ENCODE results near the gene HOXB5.

The HOXB5 gene

DNA sequence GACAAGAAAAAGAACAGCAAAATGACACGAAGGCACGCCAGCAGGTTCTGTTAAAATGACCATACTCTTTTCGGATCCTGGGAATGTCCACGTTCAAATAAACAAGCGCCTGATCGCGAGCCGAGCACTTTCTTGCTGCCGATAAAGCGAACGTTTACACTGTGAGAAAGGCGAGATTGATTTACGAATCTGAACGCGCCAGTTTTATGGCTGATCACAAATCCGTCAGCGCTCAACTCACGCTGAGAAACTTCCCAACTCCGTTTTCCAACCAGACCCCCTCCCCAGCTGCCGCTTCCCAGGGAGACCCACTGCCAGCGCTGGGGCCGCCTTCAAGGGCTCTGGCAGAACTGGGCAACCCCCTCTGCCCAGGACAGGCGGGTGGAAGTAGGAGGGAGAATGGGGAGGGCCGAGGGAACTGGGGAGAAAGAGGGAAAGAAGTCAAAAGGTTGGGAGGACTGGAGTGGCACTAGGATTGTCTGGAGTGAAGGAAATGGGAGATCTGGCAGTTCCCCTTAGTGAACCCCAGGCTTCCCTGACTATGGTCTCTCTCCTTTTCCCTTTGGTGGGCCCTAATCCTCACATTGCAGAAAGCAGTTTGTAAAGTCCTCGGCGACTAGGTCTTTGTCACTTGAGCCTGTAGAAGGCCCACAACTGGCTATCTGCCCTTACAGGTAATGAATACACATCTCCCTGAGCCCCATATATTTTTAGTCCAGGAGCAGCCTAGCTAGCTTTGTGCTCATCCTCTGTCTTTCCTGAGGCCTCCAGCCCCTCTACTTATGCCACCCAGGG is 22.4 kb downstream of the HOXB5 start (continued):
- TF ChIP-seq, protein P1, sequence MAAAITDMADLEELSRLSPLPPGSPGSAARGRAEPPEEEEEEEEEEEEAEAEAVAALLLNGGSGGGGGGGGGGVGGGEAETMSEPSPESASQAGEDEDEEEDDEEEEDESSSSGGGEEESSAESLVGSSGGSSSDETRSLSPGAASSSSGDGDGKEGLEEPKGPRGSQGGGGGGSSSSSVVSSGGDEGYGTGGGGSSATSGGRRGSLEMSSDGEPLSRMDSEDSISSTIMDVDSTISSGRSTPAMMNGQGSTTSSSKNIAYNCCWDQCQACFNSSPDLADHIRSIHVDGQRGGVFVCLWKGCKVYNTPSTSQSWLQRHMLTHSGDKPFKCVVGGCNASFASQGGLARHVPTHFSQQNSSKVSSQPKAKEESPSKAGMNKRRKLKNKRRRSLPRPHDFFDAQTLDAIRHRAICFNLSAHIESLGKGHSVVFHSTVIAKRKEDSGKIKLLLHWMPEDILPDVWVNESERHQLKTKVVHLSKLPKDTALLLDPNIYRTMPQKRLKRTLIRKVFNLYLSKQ (tag by site-specific recombination; IDR thresholded peaks at IDR 0.05; ENCODE audit: borderline replicate concordance) = no peak
- TF ChIP-seq ZBTB26 (tag by site-specific recombination; optimal IDR thresholded peaks at IDR 0.05) = no peak
- no peak for TF ChIP-seq ZNF175 (tag by site-specific recombination; IDR thresholded peaks at IDR 0.05)
- TF ChIP-seq, protein P2, sequence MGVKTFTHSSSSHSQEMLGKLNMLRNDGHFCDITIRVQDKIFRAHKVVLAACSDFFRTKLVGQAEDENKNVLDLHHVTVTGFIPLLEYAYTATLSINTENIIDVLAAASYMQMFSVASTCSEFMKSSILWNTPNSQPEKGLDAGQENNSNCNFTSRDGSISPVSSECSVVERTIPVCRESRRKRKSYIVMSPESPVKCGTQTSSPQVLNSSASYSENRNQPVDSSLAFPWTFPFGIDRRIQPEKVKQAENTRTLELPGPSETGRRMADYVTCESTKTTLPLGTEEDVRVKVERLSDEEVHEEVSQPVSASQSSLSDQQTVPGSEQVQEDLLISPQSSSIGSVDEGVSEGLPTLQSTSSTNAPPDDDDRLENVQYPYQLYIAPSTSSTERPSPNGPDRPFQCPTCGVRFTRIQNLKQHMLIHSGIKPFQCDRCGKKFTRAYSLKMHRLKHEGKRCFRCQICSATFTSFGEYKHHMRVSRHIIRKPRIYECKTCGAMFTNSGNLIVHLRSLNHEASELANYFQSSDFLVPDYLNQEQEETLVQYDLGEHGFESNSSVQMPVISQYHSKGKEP (tag by site-specific recombination; IDR thresholded peaks at IDR 0.05) = peak; percentile 38; the same call in 1 of the 2 replicates
- TF ChIP-seq ZNF280D (tag by site-specific recombination; IDR thresholded peaks at IDR 0.05) = no peak
- TF ChIP-seq ZNF140 (tag by site-specific recombination; IDR thresholded peaks at IDR 0.05) = no peak
- TF ChIP-seq ZNF670 (tag by site-specific recombination; IDR thresholded peaks at IDR 0.05; ENCODE audit: low read depth) = no peak
- TF ChIP-seq RBAK (tag by site-specific recombination; IDR thresholded peaks at IDR 0.05) = no peak
- peak; percentile 64 for TF ChIP-seq ZNF366 (tag by site-specific recombination; conservative IDR thresholded peaks at IDR 0.05)
- 0 out of 2 replicates have a peak, but pooled peaks have one; percentile 28 for TF ChIP-seq TRIM28 (IDR thresholded peaks at IDR 0.05; ENCODE audit: borderline replicate concordance, low read length)
- TF ChIP-seq KLF16 (tag by site-specific recombination; IDR thresholded peaks at IDR 0.05) = no peak
- TF ChIP-seq ZNF174 (tag by site-specific recombination; IDR thresholded peaks at IDR 0.05) = no peak
- peak; percentile 81 for TF ChIP-seq SP7 (tag by site-specific recombination; IDR thresholded peaks at IDR 0.05)
- no peak for TF ChIP-seq ZNF701 (tag by site-specific recombination; IDR thresholded peaks at IDR 0.05)
- TF ChIP-seq ZNF654 (tag by site-specific recombination; IDR thresholded peaks at IDR 0.05; ENCODE audit: low read depth) = no peak
- peak; percentile 25 for TF ChIP-seq SP2 (tag by site-specific recombination; IDR thresholded peaks at IDR 0.05)
- peak; percentile 93 for TF ChIP-seq BCL11B (tag by site-specific recombination; IDR thresholded peaks at IDR 0.05; ENCODE audit: low read depth)
- no peak; the same call in 1 of the 2 replicates for TF ChIP-seq ZBTB20 (tag by site-specific recombination; IDR thresholded peaks at IDR 0.05)
- no peak for TF ChIP-seq ZNF48 (tag by site-specific recombination; IDR thresholded peaks at IDR 0.05)
- TF ChIP-seq ZBTB21 (tag by site-specific recombination; IDR thresholded peaks at IDR 0.05) = 0 out of 2 replicates have a peak, but pooled peaks have one; percentile 12
- TF ChIP-seq GFI1B (tag by site-specific recombination; IDR thresholded peaks at IDR 0.05) = peak; percentile 95
- TF ChIP-seq ZNF791 (tag by site-specific recombination; IDR thresholded peaks at IDR 0.05) = no peak
- peak; percentile 59; the same call in 1 of the 2 replicates for TF ChIP-seq ZNF639 (tag by site-specific recombination; IDR thresholded peaks at IDR 0.05)
- TF ChIP-seq ZNF155 (tag by site-specific recombination; IDR thresholded peaks at IDR 0.05) = no peak
- peak; percentile 97 for TF ChIP-seq ZIC2 (tag by site-specific recombination; IDR thresholded peaks at IDR 0.05)
- no peak for TF ChIP-seq YY2 (tag by site-specific recombination; IDR thresholded peaks at IDR 0.05)
- peak; percentile 62; the same call in 1 of the 2 replicates for TF ChIP-seq ZBTB48 (tag by site-specific recombination; IDR thresholded peaks at IDR 0.05)
- TF ChIP-seq ZNF645 (tag by site-specific recombination; IDR thresholded peaks at IDR 0.05) = 0 out of 2 replicates have a peak, but pooled peaks have one; percentile 73
